DMS79 treated with DMSO at 0.1 percent for 48 hours (cell line): Measurements from ENCODE around the gene SBF1.

ENCODE experiments used
- DNase-seq: peaks from one replicate; lab custom pipeline; 2025; lab: John Stamatoyannopoulos, UW

SBF1 gene

DNA sequence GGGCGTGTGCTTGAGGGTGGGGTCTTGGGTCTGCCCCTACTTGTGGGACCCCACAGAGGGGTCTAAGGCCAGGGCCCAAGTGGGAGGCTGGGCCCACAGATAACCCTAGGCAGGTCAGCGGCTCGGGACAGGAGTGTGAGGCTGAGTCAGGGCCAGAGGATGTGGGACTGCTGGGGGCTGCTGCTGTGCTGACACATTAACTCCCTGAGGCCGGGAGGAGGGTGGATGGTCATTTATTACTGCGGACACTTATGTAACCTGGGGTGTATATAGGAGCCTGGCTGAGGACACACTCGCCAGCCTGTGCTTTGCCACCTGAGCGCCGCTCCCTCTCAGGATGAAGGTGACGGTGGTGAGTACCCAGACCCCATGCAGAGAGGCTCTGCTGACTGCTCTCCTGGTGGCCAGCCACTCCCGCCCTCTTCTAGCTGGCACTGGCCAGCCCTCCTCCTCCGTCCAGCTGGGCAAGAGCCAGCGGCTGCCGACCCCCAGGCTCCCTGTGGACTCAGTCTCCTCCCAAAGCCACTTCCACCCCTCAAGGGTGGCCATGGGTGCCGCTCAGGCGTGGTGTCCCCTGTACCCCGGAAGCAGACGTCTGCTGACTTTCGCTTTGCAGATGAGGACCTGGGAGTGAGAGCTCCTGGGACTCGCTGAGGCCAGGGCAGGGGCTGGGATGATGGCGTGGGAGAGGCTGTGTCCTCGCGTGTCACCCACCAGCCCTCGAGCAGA is 11.9 kb upstream of the SBF1 start, which contains the start of gene MIOX:
Gene MIOX (plus strand): TSS at position 299 of the 729 bp plus-strand sequence. CDS start 39 bp downstream, at position 338.
- no peak for DNase-seq

DNA sequence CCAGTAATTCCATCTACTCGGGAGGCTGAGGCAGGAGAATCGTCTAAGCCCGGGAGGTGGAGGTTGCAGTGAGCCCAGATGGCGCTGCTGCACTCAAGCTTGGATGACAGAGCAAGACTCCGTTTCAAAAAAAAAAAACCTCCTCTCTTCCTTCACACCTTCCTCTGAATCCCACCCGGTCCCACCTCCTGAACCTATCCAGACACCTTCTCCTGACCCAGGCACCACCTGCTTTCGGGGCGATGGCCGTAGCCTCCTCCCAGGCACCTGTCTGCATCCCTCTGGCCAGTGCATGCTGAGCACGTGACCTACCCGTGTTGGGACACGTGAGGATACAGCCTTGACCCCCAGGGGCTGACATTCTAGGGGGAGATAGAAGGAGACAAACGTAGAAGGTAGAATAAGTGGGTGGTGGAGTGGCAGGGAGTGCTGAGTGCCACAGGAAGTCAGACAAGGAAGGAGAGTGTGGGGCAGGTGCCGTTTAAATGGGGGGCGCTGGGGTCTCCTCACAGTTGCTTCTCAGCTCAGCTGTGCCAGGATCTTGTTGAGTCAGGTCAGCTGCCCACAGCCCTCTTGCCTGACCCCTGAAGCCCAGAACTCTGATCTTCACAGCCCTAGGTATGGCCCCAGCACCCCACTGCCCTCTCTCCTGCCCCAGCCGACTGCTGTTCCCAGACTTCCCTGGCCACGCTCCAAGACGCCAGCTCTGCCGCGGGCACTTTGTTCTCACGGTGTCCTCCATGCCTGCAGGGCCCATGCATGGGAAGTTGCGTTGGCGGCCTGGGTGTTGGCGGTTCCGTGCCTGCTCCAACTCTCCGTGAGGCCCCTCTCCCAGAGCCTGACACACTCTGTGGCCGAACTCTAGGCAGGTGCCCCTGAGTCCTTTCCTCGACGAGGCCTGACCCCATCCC is 10.6 kb upstream of the SBF1 start:
- no peak for DNase-seq

DNA sequence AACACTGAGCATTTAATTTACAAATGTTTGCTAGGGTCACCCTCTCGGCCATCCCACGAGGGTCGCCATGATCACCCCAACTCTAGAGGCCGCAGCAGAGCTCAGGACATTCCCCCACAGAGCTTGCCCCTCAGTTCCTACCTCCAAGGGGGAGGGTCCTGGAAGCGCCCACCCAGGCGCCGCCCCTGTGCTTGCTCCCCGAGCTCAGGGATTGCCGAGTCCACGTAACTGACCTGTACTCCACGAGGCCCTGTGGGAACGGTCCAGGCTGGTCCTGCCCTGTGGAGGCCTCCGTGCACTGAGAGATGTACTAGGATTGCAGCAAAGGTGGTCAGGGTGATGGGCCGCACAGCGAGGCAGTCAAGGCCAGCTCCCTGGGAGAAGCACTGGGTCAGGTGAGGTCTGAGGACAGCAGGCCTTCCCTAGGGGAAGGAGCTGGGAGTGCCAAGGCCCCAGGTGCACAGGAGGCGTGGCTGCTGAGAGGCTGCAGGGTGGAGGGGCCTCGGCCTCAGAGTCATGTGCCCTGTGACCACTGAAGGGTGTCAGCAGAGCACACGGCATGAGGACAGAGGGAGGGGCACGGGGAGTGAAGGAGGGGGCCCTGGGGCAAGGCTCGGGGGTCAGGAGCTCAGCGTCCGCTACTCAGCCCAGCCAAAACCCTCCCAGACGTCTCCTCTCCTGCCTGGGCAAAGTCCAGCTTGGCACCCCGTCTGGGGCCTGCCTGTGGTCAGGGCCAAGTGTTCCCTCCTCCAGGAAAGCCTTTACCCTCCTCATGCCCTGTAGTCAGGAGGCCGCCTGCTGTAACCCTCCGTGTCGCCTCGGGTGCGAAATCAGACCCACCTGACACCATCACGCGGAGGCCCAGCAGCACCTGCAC is 9.4 kb upstream of the SBF1 start:
- DNase-seq, result no peak

DNA sequence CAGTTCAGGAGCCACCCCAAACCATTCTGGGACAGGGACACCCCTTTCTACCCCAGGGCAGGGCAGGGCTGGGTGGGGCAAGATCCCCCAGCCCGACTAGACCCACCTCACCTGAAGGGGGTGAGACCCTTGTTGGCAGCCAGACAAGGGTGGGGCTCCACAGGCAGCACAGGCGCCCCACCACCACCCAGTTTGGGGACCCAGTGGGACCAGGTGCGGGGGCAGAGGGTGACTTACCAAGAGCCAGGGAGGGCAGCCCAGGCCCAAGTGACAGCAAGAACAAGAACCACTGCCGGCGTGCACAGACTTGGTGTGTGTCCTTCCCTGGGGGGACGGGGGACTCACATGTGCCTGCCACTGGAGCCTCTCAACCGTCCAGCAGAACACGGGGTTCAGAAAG is 8.7 kb upstream of the SBF1 start:
- DNase-seq, result no peak

DNA sequence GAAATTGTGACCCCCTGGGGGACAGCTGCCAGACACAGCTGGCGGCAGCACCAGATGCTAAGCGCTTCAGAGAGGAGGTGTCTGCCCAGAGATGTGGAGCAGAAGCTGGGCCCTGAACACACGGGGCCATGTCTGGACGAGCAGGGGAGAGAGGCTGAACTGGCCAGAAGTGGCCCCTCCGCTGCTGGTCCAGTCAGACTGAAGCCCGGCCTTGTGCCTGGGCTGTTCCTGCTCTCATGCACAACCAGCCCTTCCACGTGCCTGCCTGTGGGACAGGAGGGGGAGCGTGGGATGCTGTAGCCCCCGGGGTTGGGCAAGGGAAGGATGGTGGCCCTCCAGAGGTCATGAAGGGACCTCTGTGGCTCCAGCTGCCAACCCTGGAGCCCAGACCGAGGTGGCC is 8.3 kb upstream of the SBF1 start:
- no peak for DNase-seq

DNA sequence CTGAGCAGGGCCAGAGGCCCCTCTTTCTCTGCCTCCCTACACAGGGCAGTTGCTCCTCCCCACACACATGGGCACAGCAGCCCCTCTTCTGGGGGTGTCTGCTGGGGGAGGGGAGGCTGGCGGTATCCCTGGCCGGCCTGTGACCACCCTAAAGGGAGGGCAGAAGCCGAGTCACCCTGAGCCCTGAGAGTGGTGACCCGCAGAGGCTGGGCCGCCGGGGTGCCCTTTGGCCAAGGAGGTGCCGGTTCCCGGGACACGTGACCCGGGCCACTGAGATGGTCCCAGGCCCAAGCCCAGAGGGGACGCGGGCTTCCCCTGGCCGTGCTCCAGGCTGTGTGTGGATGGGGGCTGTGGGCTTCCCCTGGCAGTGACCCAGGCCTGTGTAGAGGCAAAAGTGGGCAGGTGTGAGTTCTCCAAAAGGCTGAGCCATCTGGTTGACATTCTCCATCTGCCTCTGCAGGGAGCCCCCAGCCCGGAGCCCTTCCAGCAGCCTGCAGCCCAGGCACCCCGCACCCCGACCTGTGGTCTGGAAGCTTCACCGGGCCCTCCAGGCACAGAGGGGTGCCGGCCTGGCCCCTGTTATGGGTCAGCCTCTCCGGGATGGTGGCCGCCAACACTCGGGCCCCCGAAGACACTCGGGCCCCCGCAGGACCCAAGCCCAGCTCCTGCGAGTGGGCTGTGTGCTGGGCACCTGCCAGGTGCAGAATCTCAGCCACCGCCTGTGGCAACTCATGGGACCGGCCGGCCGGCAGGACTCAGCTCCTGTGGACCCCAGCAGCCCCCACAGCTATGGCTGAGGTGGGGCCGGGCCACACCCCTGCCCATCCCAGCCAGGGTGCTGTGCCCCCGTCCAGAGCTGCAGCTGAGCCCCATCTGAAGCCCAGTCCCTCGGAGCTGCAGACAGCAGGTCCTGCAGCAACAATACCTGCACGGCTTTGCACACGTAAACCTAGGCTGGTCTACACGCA is 7.6 kb upstream of the SBF1 start:
- DNase-seq, result no peak

DNA sequence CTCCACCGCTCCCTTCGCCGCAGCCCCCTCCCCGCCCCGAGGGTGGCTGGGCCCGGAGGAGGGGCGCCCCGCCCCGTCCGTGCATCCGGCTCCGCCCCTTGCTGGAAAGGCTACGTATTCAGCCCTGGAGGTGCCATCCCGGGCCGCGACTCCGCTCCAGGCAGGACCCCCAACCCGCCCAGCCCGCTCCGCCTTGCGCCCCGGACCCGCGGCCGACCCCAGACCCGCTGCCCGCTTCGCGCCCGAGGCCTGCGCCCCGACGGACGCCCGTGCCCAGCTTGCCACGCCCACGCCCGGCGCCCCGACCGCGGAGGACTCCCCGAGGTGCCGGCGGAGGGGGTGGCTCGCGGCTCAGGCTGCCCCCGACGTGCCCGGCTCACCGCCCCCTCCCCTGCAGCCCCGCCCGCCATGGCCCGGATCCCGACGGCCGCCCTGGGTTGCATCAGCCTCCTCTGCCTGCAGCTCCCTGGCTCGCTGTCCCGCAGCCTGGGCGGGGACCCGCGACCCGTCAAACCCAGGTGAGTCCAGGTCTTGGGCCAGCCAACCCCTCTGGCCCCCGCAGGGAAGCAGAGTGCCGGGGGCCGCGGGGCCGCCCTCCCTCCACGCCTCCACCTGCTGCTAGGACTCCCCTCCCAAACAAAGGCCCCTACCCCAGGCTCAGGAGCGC is 6.7 kb upstream of the SBF1 start, which contains the start of gene ADM2:
Gene ADM2 (plus strand): TSS at position 104 of the 667 bp plus-strand sequence. CDS start 305 bp downstream, at position 409.
- DNase-seq, result no peak

DNA sequence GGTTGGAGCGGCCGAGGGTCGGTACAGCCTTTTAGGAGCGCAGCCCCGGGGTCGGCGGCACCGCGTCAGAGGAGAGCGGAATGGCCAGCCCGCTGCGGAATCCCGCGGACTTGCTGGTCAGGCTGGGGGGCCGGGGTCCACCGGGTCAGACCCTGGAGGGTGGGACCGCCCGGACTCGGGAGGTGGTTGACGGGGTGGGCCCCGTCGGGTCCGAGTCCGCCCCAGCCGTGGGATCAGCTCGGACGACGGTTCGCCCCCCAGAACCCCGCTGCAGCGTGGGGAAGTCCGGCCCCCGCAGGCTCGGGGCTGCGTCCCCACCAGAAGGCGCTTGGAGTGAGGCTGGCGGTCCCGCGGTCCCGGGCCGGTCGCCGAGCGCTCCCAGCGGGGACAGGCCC is 6.2 kb upstream of the SBF1 start:
- no peak for DNase-seq

DNA sequence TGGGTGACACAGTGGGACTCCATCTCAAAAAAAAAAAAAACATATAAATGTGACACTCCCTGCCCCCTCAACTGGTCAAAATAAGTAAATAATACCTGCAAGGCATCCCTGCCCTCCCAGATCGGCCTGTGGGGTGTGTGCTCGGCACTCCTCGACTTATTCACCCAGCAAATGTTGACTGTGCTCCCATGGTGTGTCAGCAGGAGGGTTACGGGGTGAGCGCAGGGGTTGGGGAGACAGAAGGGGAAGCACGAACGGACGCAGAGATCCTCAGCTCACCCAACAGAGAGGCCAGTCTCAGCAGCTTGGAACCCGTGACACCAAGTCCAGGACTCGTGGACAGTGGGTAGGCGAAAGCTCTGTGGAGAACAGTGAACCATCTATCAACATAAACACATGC is 4.9 kb upstream of the SBF1 start:
- no peak for DNase-seq

DNA sequence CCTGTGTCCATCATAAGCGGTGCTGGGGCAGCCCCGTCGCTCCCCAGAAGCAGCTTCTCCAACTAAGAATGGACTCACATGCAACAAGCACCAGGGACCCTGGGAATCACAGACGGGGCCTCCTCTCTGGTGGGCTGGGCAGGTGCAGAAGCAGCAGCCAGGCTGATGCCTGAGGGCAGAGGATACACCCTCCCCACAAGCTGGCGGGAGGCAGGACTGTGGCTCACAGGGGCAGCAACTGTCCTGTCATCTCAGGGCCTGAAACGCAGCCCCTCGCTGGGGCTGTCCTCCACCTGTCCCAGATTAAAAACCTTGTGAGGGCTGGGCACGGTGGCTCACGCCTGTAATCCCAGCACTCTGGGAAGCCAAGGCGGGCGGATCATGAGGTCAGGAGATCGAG is 3.1 kb upstream of the SBF1 start:
- no peak for DNase-seq

DNA sequence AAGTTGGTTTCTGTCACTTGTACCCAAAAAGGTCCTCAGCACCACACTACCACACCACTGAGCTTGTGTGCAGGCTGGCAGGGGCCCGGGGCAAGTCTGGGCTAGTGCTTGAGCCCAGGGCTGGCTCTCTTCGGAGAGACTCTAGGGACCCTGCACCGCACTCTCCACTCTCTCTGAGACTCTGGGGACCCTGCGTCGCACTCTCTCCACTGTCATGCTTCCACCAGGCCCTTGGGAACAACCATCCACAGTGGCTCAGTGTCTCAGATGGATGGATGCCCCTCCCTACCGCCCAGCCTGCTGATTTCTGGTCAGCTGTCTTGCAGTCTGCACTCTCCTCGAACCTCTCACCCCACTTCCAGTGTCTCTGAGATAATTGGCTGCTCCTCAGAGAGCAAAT is 2.0 kb upstream of the SBF1 start:
- DNase-seq, result peak; percentile 11

DNA sequence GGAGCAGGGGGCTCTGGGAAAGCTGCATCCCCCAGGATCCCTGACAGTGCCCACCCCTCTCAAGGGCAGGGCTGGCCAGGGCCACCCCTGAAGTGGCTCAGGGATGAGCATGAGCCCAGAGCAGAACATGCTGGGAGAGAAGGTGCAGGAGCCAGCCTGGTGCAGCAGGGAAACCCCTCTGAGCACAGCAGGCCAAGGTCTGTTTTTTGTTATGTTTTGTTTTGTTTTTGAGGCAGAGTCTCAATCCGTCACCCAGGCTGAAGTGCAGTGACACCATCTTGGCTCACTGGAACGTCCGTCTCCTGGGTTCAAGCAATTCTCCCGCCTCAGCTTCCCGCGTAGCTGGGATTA is 792 bp upstream of the SBF1 start:
- no peak for DNase-seq

DNA sequence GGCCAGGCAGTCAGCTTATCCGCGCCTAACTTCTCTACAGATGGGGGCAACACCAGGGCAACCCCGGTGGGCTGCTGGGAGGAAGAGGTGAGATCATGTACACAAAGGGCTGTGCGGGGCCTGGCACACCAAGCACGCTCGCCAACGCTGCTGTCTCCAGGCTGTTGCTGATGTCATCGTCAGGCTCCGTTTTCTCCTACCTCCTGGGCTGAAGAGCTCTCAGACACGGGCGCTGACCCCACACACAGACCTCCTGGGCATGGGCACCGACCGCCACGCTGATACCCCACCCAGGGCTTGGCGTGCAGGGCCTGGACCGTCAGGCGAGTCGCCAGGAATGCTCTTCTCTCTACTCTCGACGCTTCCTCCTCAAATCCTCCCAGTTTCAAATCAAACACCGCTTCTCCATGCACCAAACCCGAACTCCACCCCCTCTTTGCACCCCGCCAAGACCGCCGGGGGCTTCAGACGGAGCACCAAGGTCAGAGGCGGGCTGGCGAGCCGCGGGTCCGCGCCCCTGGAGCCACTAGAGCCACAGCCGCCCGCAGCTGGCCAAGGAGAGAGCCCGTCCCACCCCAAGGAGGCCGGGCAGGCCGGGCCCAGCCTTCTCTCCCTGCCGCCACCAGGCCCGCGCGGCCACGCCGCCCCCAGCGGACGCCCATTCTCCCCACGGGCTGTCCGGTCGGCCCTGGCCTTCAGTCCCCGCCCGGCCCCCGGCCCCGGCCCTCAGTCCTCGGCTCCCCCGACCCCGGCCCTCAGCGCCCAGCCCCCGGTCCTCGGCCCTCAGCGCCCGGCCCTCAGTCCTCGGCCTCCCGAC is 772 bp downstream of the SBF1 start:
- DNase-seq, result no peak

DNA sequence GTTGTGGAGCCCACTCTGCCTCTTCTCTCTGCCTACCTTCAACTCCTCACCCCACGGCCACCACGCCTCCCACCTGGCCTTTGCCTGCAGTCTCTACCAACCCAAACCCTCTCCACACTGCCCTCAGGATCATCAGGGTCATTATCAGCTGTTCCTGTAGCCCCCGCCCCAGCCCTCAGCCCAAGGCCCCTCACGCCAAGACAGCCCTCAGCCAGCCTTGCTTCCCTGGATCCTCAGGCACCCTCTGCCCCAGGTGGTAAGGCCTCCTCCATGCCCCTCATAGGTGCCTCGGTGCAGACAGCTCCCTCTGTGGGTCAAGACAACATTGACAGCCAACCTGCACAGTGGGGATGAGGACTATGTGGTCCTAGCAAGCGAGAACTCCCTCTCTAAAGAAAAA is 1.7 kb downstream of the SBF1 start:
- no peak for DNase-seq

DNA sequence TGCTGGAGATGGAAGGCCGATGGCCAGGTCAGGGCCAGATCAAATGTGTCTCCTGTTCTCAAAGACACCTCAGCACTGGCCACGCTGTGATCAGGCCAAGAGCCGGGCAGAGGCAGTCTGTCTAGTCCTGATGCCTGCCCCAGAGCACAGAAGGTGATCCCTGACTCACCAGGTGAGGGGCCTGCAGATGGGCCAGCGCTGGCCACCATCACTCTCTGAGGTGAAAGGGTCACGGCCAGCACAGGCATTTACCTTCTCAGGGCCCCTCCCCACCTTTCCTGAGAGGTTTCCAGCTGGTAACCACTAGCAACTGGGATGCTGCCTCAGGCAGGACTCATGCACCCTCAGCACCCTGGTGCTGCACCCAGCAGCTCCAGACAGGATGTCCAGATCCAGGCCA is 2.9 kb downstream of the SBF1 start:
- no peak for DNase-seq

DNA sequence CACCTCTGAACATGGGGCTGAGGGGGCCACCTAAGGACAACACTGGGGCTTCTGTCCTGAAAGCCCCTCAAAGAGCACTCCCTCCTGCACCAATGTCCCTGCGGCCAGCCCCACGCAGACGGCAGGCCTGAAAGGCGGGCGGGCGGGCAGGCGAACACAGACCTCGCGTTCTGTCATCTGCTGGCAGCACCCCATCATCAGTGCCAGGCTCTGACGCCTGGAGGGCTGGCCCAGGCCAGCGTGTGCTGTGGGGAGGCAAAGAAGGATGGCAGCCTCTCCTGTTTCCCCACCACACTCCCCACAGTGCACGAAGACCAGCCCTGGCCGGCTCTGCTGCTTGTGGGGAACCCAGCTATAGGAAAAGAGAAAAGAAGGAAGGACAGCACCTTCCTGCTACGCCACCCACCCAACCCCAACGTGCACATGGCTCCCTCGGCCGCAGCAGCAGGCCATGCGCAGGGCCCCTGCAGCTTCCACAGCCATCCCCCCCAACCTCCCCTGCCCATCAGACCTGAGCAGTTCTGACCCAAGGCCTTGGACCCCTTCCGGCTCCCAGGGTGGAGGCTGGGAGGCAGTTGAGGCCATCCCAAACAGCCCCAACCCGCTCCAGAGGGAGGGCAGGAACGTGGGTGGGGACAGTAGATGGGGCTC is 3.5 kb downstream of the SBF1 start:
- DNase-seq, result no peak

DNA sequence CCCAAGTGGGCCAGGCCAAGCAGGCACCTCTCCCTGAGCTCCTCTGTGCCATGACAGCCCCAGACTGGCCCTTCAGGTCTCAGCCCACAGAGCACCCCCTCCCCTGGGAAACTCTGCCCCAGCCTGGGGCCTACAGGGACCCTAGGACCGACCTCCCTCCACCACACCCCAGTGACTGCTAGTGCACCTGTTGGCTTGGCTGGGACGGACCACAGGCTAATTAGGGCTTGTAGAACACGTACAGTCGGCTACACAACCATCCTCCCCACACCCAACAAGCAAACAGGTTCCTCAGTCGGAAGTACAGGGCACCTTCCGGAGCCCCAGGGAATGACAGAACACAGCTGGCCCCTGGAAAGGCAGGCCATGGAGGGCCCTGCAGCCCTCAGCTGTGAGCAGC is 4.3 kb downstream of the SBF1 start:
- DNase-seq, result no peak

DNA sequence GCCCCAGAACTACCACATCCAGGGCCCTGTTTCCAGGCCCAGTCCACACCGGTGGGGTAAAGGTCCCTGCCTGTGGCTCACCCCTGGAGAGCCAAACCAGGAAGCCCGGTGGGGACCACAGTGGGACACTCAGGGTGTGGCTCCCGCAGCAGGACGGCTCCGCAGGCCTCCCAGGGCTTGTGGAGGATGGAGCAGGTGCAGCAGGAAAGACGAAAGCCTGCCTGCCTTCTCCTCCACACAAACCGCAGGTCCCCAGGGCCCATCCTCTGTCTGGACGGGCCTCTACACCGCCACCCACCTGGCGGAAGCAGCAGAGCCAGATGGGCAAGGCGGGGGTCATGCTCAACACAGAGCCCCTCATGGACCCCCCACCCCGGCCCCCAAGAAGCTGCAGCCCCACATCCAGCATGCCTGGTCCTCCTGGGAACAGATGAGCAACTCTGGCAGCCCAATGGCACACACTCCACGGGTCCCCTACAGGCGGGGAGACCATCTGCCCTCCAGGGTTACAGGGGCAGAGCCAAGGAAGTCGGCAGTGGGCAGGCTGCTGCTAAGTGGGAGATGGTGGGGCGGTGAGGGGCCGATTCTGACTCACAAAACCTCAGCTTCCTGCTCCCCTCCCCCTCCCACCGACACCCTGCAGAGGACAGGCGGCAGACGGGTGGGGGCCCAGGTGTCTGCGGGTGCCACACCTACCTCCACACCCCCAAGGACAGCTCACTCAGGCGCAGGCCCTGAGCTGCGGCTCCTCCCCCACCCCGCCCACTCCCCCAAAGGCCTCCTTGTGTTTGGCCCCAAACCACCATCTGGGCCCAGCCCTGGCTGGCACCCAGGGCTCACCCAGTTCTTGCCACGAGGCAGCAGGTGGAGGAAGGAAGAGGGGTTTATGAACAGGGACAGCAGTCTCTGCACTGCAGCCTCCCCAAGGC is 5.2 kb downstream of the SBF1 start:
- peak; percentile 32 for DNase-seq
